Small intestine (tissue), 7 donors: ENCODE data around the gene SCGB1C2. TPM values are rescaled to one million over a fixed set of nuclear protein-coding genes. Genes with fewer than 3 reads are reported as not detected.
"Not testable (repeated sequence)": the region's sequence is repeated elsewhere in the genome, so short reads cannot be mapped to it uniquely, and the experiment has no call there.

Experiments used
- DNase-seq, 2 donors: peaks; one replicate each; pipeline versions ENCODE4 v3.0.0 to v3.0.0-alpha.2; 2013
- FAIRE-seq: peaks from 2 replicates; lab custom pipeline; 2012; peaks lifted over from hg19 to GRCh38; lab: Jason Lieb, UNC
- H3K27ac ChIP-seq, 3 donors: one replicate each; pipeline ENCODE4 v1.5.1; 2013; ENCODE audit warnings: low read length in 2 of 3, mild to moderate bottlenecking in 2 of 3, control low read depth in 1 of 3, inconsistent platforms in 1 of 3, low read depth in 1 of 3, moderate library complexity in 1 of 3
- H3K27me3 ChIP-seq, 3 donors: one replicate each; pipeline ENCODE4 v1.6.1; 2013; ENCODE audit warnings: low read length in 3 of 3, inconsistent platforms in 1 of 3; ENCODE audit not compliant: control insufficient read depth in 3 of 3, insufficient read depth in 3 of 3
- H3K36me3 ChIP-seq, 3 donors: one replicate each; pipeline ENCODE4 v1.6.1; 2013; ENCODE audit warnings: low read length in 3 of 3, inconsistent platforms in 1 of 3, low read depth in 1 of 3, mild to moderate bottlenecking in 1 of 3, moderate library complexity in 1 of 3; ENCODE audit not compliant: control insufficient read depth in 3 of 3, insufficient read depth in 2 of 3
- H3K4me1 ChIP-seq, 3 donors: one replicate each; pipeline ENCODE4 v1.6.1; 2013; ENCODE audit warnings: low read length in 2 of 3, inconsistent platforms in 1 of 3, low read depth in 1 of 3, mild to moderate bottlenecking in 1 of 3, moderate library complexity in 1 of 3; ENCODE audit not compliant: control insufficient read depth in 3 of 3, insufficient read depth in 2 of 3
- H3K4me3 ChIP-seq, 3 donors: one replicate each; pipeline ENCODE4 v1.5.1; 2013; ENCODE audit warnings: low read length in 3 of 3, control low read depth in 1 of 3, inconsistent platforms in 1 of 3, low read depth in 1 of 3, mild to moderate bottlenecking in 1 of 3, moderate library complexity in 1 of 3
- H3K9me3 ChIP-seq, 2 donors: one replicate each; pipeline ENCODE4 v1.6.1; 2013; ENCODE audit warnings: low read depth in 1 of 2, low read length in 1 of 2; ENCODE audit not compliant: control insufficient read depth in 2 of 2, insufficient read depth in 1 of 2
- WGBS, 3 donors: extraction: QIAGEN DNeasy Blood & Tissue Kit; methylation state at CpG; one replicate each; pipeline ENCODE4 v1.1.7; 2013; 5-methylcytosine and 5-hydroxymethylcytosine counted together
- polyA plus RNA-seq, 4 donors: library from polyadenylated mRNA; stranded (reverse) in 3 of 4; unstranded in 1 of 4; fragments of 200-250 nt in 3 of 4; fragments of 120-200 nt in 1 of 4; gene quantifications; one replicate each; pipeline versions ENCODE4 v1.2.1 to v1.2.3, GENCODE V29; 2013
- donor health status: healthy with polysubstance abuse.
- donor health status: control.
- donor health status: control.
- donor health status: Bipolar disorder and iron deficiency.
- donor health status: healthy.

Gene SCGB1C2
- polyA plus RNA-seq, 4 donors, result not detected

GRCh38 chr17:161481-161880 is 24.1 kb downstream of the SCGB1C2 start:
- 66 to 82% (median 70%) methylated on average over 10 of the region's 10 CpGs for WGBS, 3 donors
- H3K4me1 ChIP-seq, result no peaks in the 10 kb centered on the region
- no peak overlapping the region for H3K4me3 ChIP-seq
- no peaks in the 10 kb centered on the region for H3K9me3 ChIP-seq
- H3K36me3 ChIP-seq, result no peaks in the 10 kb centered on the region
- no peaks in the 10 kb centered on the region for H3K27me3 ChIP-seq
- no peak overlapping the region for H3K27ac ChIP-seq
- no peak for DNase-seq
- no peak for FAIRE-seq

- Histone ChIP-seq H3K27me3 (no peaks in the 10 kb centered on the region), H3K9me3 (no peaks in the 10 kb centered on the region), H3K27ac (no peak overlapping the region), H3K4me1 (no peaks in the 10 kb centered on the region), H3K36me3 (no peaks in the 10 kb centered on the region), H3K4me3 (no peak overlapping the region)
- FAIRE-seq (no peak), DNase-seq (no peak)
- WGBS, 3 donors, result 41 to 76% (median 71%) methylated on average over 11 of the region's 11 CpGs
Observed at GRCh38 chr17:162689-163088, 25.3 kb downstream of the SCGB1C2 start.

GRCh38 chr17:163514-164098 is 26.2 kb downstream of the SCGB1C2 start:
- no peaks in the 10 kb centered on the region for H3K4me1 ChIP-seq
- no peaks in the 10 kb centered on the region for H3K36me3 ChIP-seq
- no peak overlapping the region for H3K27ac ChIP-seq
- no peaks in the 10 kb centered on the region for H3K27me3 ChIP-seq
- WGBS, 3 donors, result 72 to 76% (median 76%) methylated on average over 11 of the region's 11 CpGs
- H3K4me3 ChIP-seq, result no peak overlapping the region
- FAIRE-seq (no peak), DNase-seq (no peak)
- H3K9me3 ChIP-seq, result no peaks in the 10 kb centered on the region

- WGBS, 3 donors, result 68 to 75% (median 73%) methylated on average over 15 to 16 of the region's 16 CpGs
- no peak for FAIRE-seq
Observed at GRCh38 chr17:164303-165235, 27.2 kb downstream of the SCGB1C2 start.

GRCh38 chr17:165939-166338 is 28.6 kb downstream of the SCGB1C2 start:
- H3K4me3 ChIP-seq, result no peak overlapping the region
- WGBS, 3 donors, result 90 to 92% (median 92%) methylated on average over 14 of the region's 14 CpGs
- DNase-seq (no peak), FAIRE-seq (no peak)
- H3K9me3 ChIP-seq, result no peaks in the 10 kb centered on the region
- no peaks in the 10 kb centered on the region for H3K27me3 ChIP-seq
- H3K27ac ChIP-seq, result no peak overlapping the region
- no peaks in the 10 kb centered on the region for H3K4me1 ChIP-seq
- H3K36me3 ChIP-seq, result no peaks in the 10 kb centered on the region

More at GRCh38 chr17:164303-165235, 27.2 kb downstream of the SCGB1C2 start:
- no peaks in the 10 kb centered on the region for H3K27me3 ChIP-seq
- H3K27ac ChIP-seq, result no peak overlapping the region
- H3K9me3 ChIP-seq, result no peaks in the 10 kb centered on the region
- H3K4me1 ChIP-seq, result no peaks in the 10 kb centered on the region
- H3K4me3 ChIP-seq, result no peak overlapping the region
- peak; percentile 27 to 36 for DNase-seq
- H3K36me3 ChIP-seq, result no peaks in the 10 kb centered on the region

GRCh38 chr17:168614-169013 is 31.2 kb downstream of the SCGB1C2 start:
- H3K4me3 ChIP-seq, H3K27me3 ChIP-seq, FAIRE-seq, H3K9me3 ChIP-seq, H3K4me1 ChIP-seq, H3K27ac ChIP-seq, H3K36me3 ChIP-seq, DNase-seq: not testable (repeated sequence)
- 73 to 76% (median 75%) methylated on average over 9 of the region's 11 CpGs for WGBS, 3 donors

- 79 to 87% (median 86%) methylated on average over 6 of the region's 6 CpGs for WGBS, 3 donors
- FAIRE-seq, result no peak
- Histone ChIP-seq H3K27ac (no peak overlapping the region), H3K36me3 (peaks cover 0 to 2% (median 0%) of the 10 kb centered on the region in 3 donors), H3K9me3 (no peaks in the 10 kb centered on the region), H3K4me3 (no peak overlapping the region), H3K27me3 (no peaks in the 10 kb centered on the region), H3K4me1 (no peaks in the 10 kb centered on the region)
- DNase-seq, result no peak
Observed at GRCh38 chr17:170130-170670, 32.8 kb downstream of the SCGB1C2 start.

GRCh38 chr17:171871-172270 is 34.5 kb downstream of the SCGB1C2 start:
- Histone ChIP-seq H3K27ac (no peak overlapping the region), H3K4me1 (no peaks in the 10 kb centered on the region)
- no peak for FAIRE-seq

More at GRCh38 chr17:171871-172270, 34.5 kb downstream of the SCGB1C2 start:
- Histone ChIP-seq H3K9me3 (no peaks in the 10 kb centered on the region), H3K27me3 (no peaks in the 10 kb centered on the region), H3K4me3 (no peak overlapping the region), H3K36me3 (peaks cover 0 to 2% (median 0%) of the 10 kb centered on the region in 3 donors)
- no peak for DNase-seq
- WGBS, 3 donors, result 88 to 94% (median 93%) methylated on average over 8 to 12 of the region's 13 CpGs
